ENCODE results near the gene FBXO21. TPM values are rescaled to one million over a fixed set of nuclear protein-coding genes. Genes with fewer than 3 reads are reported as not detected.

Gene FBXO21
- total RNA-seq, 2 experiments from 2014 or later, result 34.4 to 60.8 TPM

DNA sequence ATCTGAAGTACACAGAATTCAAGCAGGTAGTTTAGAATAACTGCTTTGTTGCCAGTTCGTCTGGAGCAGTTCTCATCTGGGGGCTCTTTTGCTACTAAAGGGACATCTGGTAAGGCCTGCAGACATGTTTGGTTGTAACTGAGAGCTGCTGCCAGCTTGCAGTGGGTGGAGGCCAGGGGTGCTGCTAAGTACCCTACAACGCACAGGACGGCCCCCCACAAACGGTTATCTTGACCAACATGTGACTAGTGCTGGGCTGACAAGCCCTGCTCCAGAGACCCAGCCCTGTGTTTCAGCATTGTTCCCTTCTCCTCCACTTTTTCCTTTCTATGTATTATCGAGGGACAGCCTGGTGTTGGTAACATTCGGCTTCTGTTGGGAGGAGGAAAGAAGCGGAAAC lies 40.8 kb downstream of the FBXO21 start:
- H3K79me2 ChIP-seq (ENCODE audit: insufficient read depth, low read depth, low read length), result no peaks in the 10 kb centered on the region
- BruUV-seq (replicated peaks), result no TSS peak
- TF ChIP-seq EZH2phosphoT487 (IDR thresholded peaks at IDR 0.05; ENCODE audit: borderline replicate concordance, low read depth, low read length), result no peak
- TF ChIP-seq, protein P1, sequence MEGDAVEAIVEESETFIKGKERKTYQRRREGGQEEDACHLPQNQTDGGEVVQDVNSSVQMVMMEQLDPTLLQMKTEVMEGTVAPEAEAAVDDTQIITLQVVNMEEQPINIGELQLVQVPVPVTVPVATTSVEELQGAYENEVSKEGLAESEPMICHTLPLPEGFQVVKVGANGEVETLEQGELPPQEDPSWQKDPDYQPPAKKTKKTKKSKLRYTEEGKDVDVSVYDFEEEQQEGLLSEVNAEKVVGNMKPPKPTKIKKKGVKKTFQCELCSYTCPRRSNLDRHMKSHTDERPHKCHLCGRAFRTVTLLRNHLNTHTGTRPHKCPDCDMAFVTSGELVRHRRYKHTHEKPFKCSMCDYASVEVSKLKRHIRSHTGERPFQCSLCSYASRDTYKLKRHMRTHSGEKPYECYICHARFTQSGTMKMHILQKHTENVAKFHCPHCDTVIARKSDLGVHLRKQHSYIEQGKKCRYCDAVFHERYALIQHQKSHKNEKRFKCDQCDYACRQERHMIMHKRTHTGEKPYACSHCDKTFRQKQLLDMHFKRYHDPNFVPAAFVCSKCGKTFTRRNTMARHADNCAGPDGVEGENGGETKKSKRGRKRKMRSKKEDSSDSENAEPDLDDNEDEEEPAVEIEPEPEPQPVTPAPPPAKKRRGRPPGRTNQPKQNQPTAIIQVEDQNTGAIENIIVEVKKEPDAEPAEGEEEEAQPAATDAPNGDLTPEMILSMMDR (conservative IDR thresholded peaks at IDR 0.05; ENCODE audit: low read length), result no peak
- H3K36me3 ChIP-seq (ENCODE audit: insufficient read depth, low read length), result peaks cover 84% of the 10 kb centered on the region
- no peaks in the 10 kb centered on the region for H3K9me3 ChIP-seq (ENCODE audit: low read length)
- intact Hi-C loops (cut with micrococcal nuclease; ENCODE audit: unreplicated experiment), result no loop called here
- no peak overlapping the region for H2AFZ ChIP-seq (ENCODE audit: low read length)
- no peaks in the 10 kb centered on the region for H3K4me1 ChIP-seq (ENCODE audit: insufficient read depth, low read length, poor library complexity, severe bottlenecking)
- no peak overlapping the region for H3K4me2 ChIP-seq (ENCODE audit: low read length)
- no peak overlapping the region for H3K4me3 ChIP-seq (ENCODE audit: low read depth, low read length, poor library complexity, severe bottlenecking)
- DNase-seq (ENCODE audit: low spot score), result no peak
- ChIA-PET CTCF (ENCODE audit: unreplicated experiment) (interaction anchor here (0.6 kb wide), 1 partner anchor 11 kb away, joined by 3 read pairs; no protein-coding TSS in a partner anchor), POLR2A (interaction anchor here (0.6 to 1.1 kb wide), 2 partner anchors 21 to 1334 kb away, joined by 3 read pairs; no protein-coding TSS in a partner anchor)
- no peaks in the 10 kb centered on the region; the same call in 1 of the 2 replicates for H4K20me1 ChIP-seq (ENCODE audit: insufficient read depth, low read length)
- no peaks in the 10 kb centered on the region for H3K9me2 ChIP-seq (ENCODE audit: insufficient read depth, low read length)
- no peak overlapping the region for H3K27ac ChIP-seq (ENCODE audit: low read depth, low read length, poor library complexity, severe bottlenecking)

DNA sequence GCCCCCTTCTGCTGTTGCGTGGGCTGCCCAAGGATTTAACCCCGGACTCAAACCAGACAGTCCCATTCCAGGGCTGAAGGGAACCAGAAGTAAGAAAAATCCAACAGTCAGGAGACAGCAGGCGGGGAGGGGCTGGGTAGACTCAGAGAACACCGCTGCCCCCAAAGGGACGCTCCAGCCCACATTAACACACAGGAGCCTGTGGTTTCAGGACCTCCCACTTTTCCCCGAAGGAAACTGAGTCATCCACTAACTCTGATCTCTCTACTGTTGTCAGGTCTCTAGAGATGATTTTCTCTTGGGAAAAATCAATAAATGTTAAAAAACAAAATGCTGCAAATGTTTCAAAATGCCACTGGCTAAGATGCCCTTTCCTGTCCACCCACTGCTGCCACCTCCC lies 41.6 kb downstream of the FBXO21 start:
- Histone ChIP-seq H4K20me1 (ENCODE audit: insufficient read depth, low read length) (no peaks in the 10 kb centered on the region; the same call in 1 of the 2 replicates), H3K4me2 (ENCODE audit: low read length) (no peak overlapping the region), H3K9me3 (ENCODE audit: low read length) (no peaks in the 10 kb centered on the region), H3K79me2 (ENCODE audit: insufficient read depth, low read depth, low read length) (no peaks in the 10 kb centered on the region), H3K27ac (ENCODE audit: low read depth, low read length, poor library complexity, severe bottlenecking) (no peak overlapping the region), H2AFZ (ENCODE audit: low read length) (no peak overlapping the region), H3K9me2 (ENCODE audit: insufficient read depth, low read length) (no peaks in the 10 kb centered on the region), H3K4me1 (ENCODE audit: insufficient read depth, low read length, poor library complexity, severe bottlenecking) (no peaks in the 10 kb centered on the region), H3K36me3 (ENCODE audit: insufficient read depth, low read length) (peaks cover 84% of the 10 kb centered on the region), H3K4me3 (ENCODE audit: low read depth, low read length, poor library complexity, severe bottlenecking) (no peak overlapping the region)
- POLR2A ChIA-PET, result no interaction called here
- DNase-seq (ENCODE audit: low spot score), result no peak
- TF ChIP-seq, protein P1 (conservative IDR thresholded peaks at IDR 0.05; ENCODE audit: low read length), result no peak
- TF ChIP-seq EZH2phosphoT487 (IDR thresholded peaks at IDR 0.05; ENCODE audit: borderline replicate concordance, low read depth, low read length), result no peak
- no TSS peak for BruUV-seq (replicated peaks)
- intact Hi-C loops (cut with micrococcal nuclease; ENCODE audit: unreplicated experiment), result no loop called here
- CTCF ChIA-PET (ENCODE audit: unreplicated experiment), result no interaction called here

DNA sequence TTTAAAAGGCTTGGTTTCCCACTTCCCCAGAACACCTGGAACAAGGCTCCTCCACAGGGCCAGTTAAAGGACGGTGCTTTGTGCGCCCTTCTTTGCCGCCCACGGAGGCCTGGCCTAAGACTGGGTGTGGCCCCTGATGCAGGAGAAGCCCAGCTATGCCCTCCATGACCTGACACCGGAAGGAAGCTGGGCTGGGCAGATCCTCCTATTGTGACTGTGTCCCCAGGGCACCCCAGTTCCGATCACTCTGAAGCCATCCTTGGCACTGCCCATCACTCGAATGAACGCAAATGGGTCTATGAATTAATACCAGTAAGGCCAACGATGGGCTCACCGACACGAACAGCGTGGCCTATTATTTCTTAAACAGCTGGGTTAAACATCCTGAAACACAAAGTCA lies 42.6 kb downstream of the FBXO21 start:
- no peak overlapping the region for H3K27ac ChIP-seq (ENCODE audit: low read depth, low read length, poor library complexity, severe bottlenecking)
- BruUV-seq (replicated peaks), result no TSS peak
- ChIA-PET POLR2A (interaction anchor here (0.5 to 0.7 kb wide), 2 partner anchors 13 to 252 kb away, joined by 3 read pairs; no protein-coding TSS in a partner anchor), CTCF (ENCODE audit: unreplicated experiment) (no interaction called here)
- H3K9me3 ChIP-seq (ENCODE audit: low read length), result no peaks in the 10 kb centered on the region
- no peaks in the 10 kb centered on the region for H3K9me2 ChIP-seq (ENCODE audit: insufficient read depth, low read length)
- H3K4me3 ChIP-seq (ENCODE audit: low read depth, low read length, poor library complexity, severe bottlenecking), result no peak overlapping the region
- TF ChIP-seq EZH2phosphoT487 (IDR thresholded peaks at IDR 0.05; ENCODE audit: borderline replicate concordance, low read depth, low read length), result no peak
- TF ChIP-seq, protein P1 (conservative IDR thresholded peaks at IDR 0.05; ENCODE audit: low read length), result no peak
- peaks cover 82% of the 10 kb centered on the region for H3K36me3 ChIP-seq (ENCODE audit: insufficient read depth, low read length)
- H3K4me2 ChIP-seq (ENCODE audit: low read length), result no peak overlapping the region
- no peaks in the 10 kb centered on the region; the same call in 1 of the 2 replicates for H4K20me1 ChIP-seq (ENCODE audit: insufficient read depth, low read length)
- no peaks in the 10 kb centered on the region for H3K4me1 ChIP-seq (ENCODE audit: insufficient read depth, low read length, poor library complexity, severe bottlenecking)
- no peaks in the 10 kb centered on the region for H3K79me2 ChIP-seq (ENCODE audit: insufficient read depth, low read depth, low read length)
- intact Hi-C loops (cut with micrococcal nuclease; ENCODE audit: unreplicated experiment), result no loop called here
- H2AFZ ChIP-seq (ENCODE audit: low read length), result no peak overlapping the region
- DNase-seq (ENCODE audit: low spot score), result no peak

Measured in OCI-LY7 (cell line).